ENCODE measurements around the gene LTB4R2. TPM values are rescaled to one million over a fixed set of nuclear protein-coding genes. Genes with fewer than 3 reads are reported as not detected.
A peak's percentile ranks its signal among the peaks of the same experiment; 100 is the strongest.

LTB4R2 gene
- total RNA-seq, 1 donor from 2014 or later = 9.3 TPM

- DNase-seq (ENCODE audit: low read depth) = no peak
- H3K79me2 ChIP-seq (ENCODE audit: insufficient read depth, low read length) = no peaks in the 10 kb centered on the region
- Mint-ChIP-seq H3K4me1 (ENCODE audit: low read depth, unreplicated experiment) (peaks cover 7% of the 10 kb centered on the region), H3K4me3 (ENCODE audit: unreplicated experiment) (no peak overlapping the region), H3K36me3 (ENCODE audit: low read depth, unreplicated experiment) (peaks cover 29% of the 10 kb centered on the region), H3K27ac (ENCODE audit: unreplicated experiment) (no peak overlapping the region), H3K9me3 (ENCODE audit: unreplicated experiment) (no peaks in the 10 kb centered on the region), H3K27me3 (ENCODE audit: low read depth, unreplicated experiment) (no peaks in the 10 kb centered on the region)
- H3K9me3 ChIP-seq (ENCODE audit: insufficient read depth, low read depth, low read length) = no peaks in the 10 kb centered on the region
- H3K4me2 ChIP-seq (ENCODE audit: low read length) = no peak overlapping the region
- H3K4me1 ChIP-seq (ENCODE audit: insufficient read depth, low read length) = peaks cover 5% of the 10 kb centered on the region
- H3K4me3 ChIP-seq (ENCODE audit: insufficient read depth, low read depth, low read length) = no peak overlapping the region
- no peaks in the 10 kb centered on the region for H4K20me1 ChIP-seq (ENCODE audit: insufficient read depth, low read length)
- no peak overlapping the region for H3K27ac ChIP-seq (ENCODE audit: low read depth, low read length)
- H3K27me3 ChIP-seq (ENCODE audit: insufficient read depth, low read length) = no peaks in the 10 kb centered on the region
- TF ChIP-seq EZH2 (IDR thresholded peaks at IDR 0.05; ENCODE audit: insufficient read depth, low read length) (no peak), CTCF (IDR thresholded peaks at IDR 0.05; ENCODE audit: insufficient read depth, low read depth, low read length) (no peak)
- H3K36me3 ChIP-seq (ENCODE audit: insufficient read depth, low read length) = peaks cover 7% of the 10 kb centered on the region
- FAIRE-seq = no peak
- no peak overlapping the region for H3K9ac ChIP-seq (ENCODE audit: low read length)
- H2AFZ ChIP-seq (ENCODE audit: low read depth, low read length) = no peak overlapping the region
Observed at GRCh38 chr14:24269368-24269767, 40.6 kb upstream of the LTB4R2 start.

DNA sequence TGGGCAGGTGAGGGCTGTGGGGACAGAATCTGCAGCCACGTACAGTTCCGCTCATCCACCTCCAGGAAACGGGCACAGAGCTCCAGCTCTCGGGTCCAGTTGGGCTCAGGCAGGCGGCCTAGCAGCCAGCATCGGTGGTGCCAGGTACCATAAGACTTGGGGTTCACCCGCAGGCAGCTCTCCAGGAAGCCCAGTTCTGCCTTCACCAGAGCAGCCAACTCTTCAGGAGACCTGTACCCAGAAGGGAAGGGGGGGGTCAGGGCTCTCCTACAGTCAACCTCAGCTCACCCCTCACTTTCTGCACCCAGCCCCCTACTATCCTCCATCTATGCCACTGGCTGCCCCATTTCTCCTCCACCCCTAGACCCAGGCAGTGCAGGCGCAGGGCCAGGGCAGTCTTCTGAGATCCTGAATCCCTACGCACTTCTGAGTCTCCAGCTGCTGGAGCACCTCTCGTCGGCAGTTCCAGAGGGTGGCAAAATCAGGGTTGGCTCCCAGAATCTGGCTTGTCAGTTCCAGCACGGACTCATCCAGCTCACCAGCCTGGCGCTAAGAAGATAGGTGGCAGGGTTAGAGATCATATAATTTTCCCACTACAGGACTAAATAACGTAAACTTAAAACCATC is 39.9 kb upstream of the LTB4R2 start:
- peaks cover 5% of the 10 kb centered on the region for H3K4me1 ChIP-seq (ENCODE audit: insufficient read depth, low read length)
- no peaks in the 10 kb centered on the region for H3K27me3 Mint-ChIP-seq (ENCODE audit: low read depth, unreplicated experiment)
- H3K9me3 ChIP-seq (ENCODE audit: insufficient read depth, low read depth, low read length) = no peaks in the 10 kb centered on the region
- DNase-seq (ENCODE audit: low read depth) (no peak), FAIRE-seq (no peak)
- no peak overlapping the region for H3K4me2 ChIP-seq (ENCODE audit: low read length)
- H3K4me3 Mint-ChIP-seq (ENCODE audit: unreplicated experiment) = peak overlapping the region; percentile 92
- no peak overlapping the region for H3K27ac Mint-ChIP-seq (ENCODE audit: unreplicated experiment)
- H3K36me3 Mint-ChIP-seq (ENCODE audit: low read depth, unreplicated experiment) = peaks cover 28% of the 10 kb centered on the region
- H3K4me1 Mint-ChIP-seq (ENCODE audit: low read depth, unreplicated experiment) = peaks cover 7% of the 10 kb centered on the region
- TF ChIP-seq EZH2 (IDR thresholded peaks at IDR 0.05; ENCODE audit: insufficient read depth, low read length) (no peak), CTCF (IDR thresholded peaks at IDR 0.05; ENCODE audit: insufficient read depth, low read depth, low read length) (no peak)
- H4K20me1 ChIP-seq (ENCODE audit: insufficient read depth, low read length) = no peaks in the 10 kb centered on the region
- H3K79me2 ChIP-seq (ENCODE audit: insufficient read depth, low read length) = no peaks in the 10 kb centered on the region
- no peak overlapping the region for H3K9ac ChIP-seq (ENCODE audit: low read length)
- H3K4me3 ChIP-seq (ENCODE audit: insufficient read depth, low read depth, low read length) = no peak overlapping the region
- no peak overlapping the region for H2AFZ ChIP-seq (ENCODE audit: low read depth, low read length)
- H3K9me3 Mint-ChIP-seq (ENCODE audit: unreplicated experiment) = no peaks in the 10 kb centered on the region
- peaks cover 7% of the 10 kb centered on the region for H3K36me3 ChIP-seq (ENCODE audit: insufficient read depth, low read length)
- H3K27me3 ChIP-seq (ENCODE audit: insufficient read depth, low read length) = no peaks in the 10 kb centered on the region
- no peak overlapping the region for H3K27ac ChIP-seq (ENCODE audit: low read depth, low read length)

GRCh38 chr14:24270537-24271133 is 39.3 kb upstream of the LTB4R2 start:
- Histone ChIP-seq H3K27ac (ENCODE audit: low read depth, low read length) (peak overlapping the region; percentile 92), H3K9ac (ENCODE audit: low read length) (peak overlapping the region; percentile 94)

More at GRCh38 chr14:24270537-24271133, 39.3 kb upstream of the LTB4R2 start:
- Histone ChIP-seq H3K9me3 (ENCODE audit: insufficient read depth, low read depth, low read length) (no peaks in the 10 kb centered on the region), H3K36me3 (ENCODE audit: insufficient read depth, low read length) (peaks cover 7% of the 10 kb centered on the region), H3K27me3 (ENCODE audit: insufficient read depth, low read length) (no peaks in the 10 kb centered on the region), H3K79me2 (ENCODE audit: insufficient read depth, low read length) (no peaks in the 10 kb centered on the region), H2AFZ (ENCODE audit: low read depth, low read length) (peak overlapping the region; percentile 93), H3K4me3 (ENCODE audit: insufficient read depth, low read depth, low read length) (peak overlapping the region; percentile 82), H4K20me1 (ENCODE audit: insufficient read depth, low read length) (no peaks in the 10 kb centered on the region), H3K4me2 (ENCODE audit: low read length) (peak overlapping the region; percentile 94), H3K4me1 (ENCODE audit: insufficient read depth, low read length) (peaks cover 5% of the 10 kb centered on the region)
- H3K4me3 Mint-ChIP-seq (ENCODE audit: unreplicated experiment) = peak overlapping the region; percentile 92
- DNase-seq (ENCODE audit: low read depth) (no peak), FAIRE-seq (no peak)
- H3K27ac Mint-ChIP-seq (ENCODE audit: unreplicated experiment) = peak overlapping the region; percentile 93
- H3K36me3 Mint-ChIP-seq (ENCODE audit: low read depth, unreplicated experiment) = peaks cover 25% of the 10 kb centered on the region
- no peaks in the 10 kb centered on the region for H3K9me3 Mint-ChIP-seq (ENCODE audit: unreplicated experiment)
- H3K4me1 Mint-ChIP-seq (ENCODE audit: low read depth, unreplicated experiment) = peaks cover 7% of the 10 kb centered on the region
- TF ChIP-seq CTCF (IDR thresholded peaks at IDR 0.05; ENCODE audit: insufficient read depth, low read depth, low read length) = no peak
- H3K27me3 Mint-ChIP-seq (ENCODE audit: low read depth, unreplicated experiment) = no peaks in the 10 kb centered on the region

Measured in astrocyte (in vitro differentiated cells and primary cell).